Measurements from ENCODE around the gene TJP1. TPM values are rescaled to one million over a fixed set of nuclear protein-coding genes. Genes with fewer than 3 reads are reported as not detected.
"Not testable (repeated sequence)": the region's sequence is repeated elsewhere in the genome, so short reads cannot be mapped to it uniquely, and the experiment has no call there.

TJP1 gene
- total RNA-seq, 1 experiment from 2014 or later: 181 TPM

DNA sequence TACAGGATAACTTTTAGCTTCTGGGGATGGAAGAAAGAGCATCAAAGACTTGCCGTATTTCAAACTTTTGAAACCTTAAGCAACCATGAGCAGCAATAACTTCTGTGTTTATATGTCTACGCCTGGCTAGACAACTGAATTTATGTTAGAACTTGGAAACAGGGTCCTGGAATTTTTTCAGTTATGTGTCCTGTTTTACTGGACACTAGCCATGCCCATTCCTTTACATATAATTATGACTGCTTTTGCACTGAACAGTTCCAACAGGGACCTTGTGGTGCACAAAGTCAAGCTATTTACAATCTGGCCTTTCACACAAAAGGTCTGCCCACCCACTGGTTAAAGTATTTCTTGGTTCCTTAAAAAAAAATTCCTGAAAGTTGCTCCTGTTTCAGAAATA, 37.1 kb downstream of the TJP1 start:
- TF ChIP-seq, protein P1, sequence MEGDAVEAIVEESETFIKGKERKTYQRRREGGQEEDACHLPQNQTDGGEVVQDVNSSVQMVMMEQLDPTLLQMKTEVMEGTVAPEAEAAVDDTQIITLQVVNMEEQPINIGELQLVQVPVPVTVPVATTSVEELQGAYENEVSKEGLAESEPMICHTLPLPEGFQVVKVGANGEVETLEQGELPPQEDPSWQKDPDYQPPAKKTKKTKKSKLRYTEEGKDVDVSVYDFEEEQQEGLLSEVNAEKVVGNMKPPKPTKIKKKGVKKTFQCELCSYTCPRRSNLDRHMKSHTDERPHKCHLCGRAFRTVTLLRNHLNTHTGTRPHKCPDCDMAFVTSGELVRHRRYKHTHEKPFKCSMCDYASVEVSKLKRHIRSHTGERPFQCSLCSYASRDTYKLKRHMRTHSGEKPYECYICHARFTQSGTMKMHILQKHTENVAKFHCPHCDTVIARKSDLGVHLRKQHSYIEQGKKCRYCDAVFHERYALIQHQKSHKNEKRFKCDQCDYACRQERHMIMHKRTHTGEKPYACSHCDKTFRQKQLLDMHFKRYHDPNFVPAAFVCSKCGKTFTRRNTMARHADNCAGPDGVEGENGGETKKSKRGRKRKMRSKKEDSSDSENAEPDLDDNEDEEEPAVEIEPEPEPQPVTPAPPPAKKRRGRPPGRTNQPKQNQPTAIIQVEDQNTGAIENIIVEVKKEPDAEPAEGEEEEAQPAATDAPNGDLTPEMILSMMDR (IDR thresholded peaks at IDR 0.05; ENCODE audit: insufficient read depth in 1 of 2, low read depth in 1 of 2, low read length in 1 of 2, severe bottlenecking in 1 of 2, unreplicated experiment in 1 of 2): no peak
- Histone ChIP-seq H3K4me3 (ENCODE audit: low read depth, low read length) (no peak overlapping the region), H3K27me3 (replicated peaks; ENCODE audit: control insufficient read depth, insufficient read depth, low read length) (no peaks in the 10 kb centered on the region), H3K9me3 (peaks cover 6% of the 10 kb centered on the region; the same call in 1 of the 2 replicates), H3K4me1 (peaks cover 4% of the 10 kb centered on the region; the same call in 1 of the 2 replicates), H3K36me3 (ENCODE audit: control insufficient read depth, insufficient read depth, low read length) (no peaks in the 10 kb centered on the region)
- peaks cover 14% of the 10 kb centered on the region for H3K4me1 Mint-ChIP-seq (ENCODE audit: low read depth, unreplicated experiment)
- no peak overlapping the region for H3K4me3 Mint-ChIP-seq (ENCODE audit: unreplicated experiment)
- intact Hi-C loops (cut with micrococcal nuclease; ENCODE audit: unreplicated experiment): no loop called here
- DNase-seq: no peak
- peaks cover 12% of the 10 kb centered on the region for H3K9me3 Mint-ChIP-seq (ENCODE audit: unreplicated experiment)
- H3K27me3 Mint-ChIP-seq (ENCODE audit: insufficient read depth, unreplicated experiment): no peaks in the 10 kb centered on the region
- H3K27ac Mint-ChIP-seq (ENCODE audit: unreplicated experiment): peak overlapping the region; percentile 24
- peaks cover 70% of the 10 kb centered on the region for H3K36me3 Mint-ChIP-seq (ENCODE audit: insufficient read depth, unreplicated experiment)
- ChIA-PET POLR2A (no interaction called here), CTCF (no interaction called here)
- BruUV-seq (replicated peaks): no TSS peak

DNA sequence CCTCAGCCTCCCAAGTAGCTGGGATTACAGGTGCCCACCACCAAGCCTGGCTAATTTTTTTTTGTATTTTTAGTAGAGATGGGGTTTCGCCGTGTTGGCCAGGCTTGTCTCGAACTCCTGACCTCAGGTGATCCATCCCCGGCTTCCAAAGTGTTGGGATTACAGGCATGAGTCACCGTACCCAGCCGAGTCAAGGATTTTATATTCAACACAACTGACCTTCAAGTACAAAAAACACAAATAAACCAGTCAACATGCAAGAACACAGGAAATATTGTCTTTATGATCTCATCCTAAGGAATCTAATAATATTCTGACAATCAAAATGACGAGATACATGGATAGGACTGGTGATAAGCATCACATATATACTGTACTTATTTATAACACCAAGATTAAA, 37.9 kb downstream of the TJP1 start:
- POLR2A ChIA-PET: no interaction called here
- Mint-ChIP-seq H3K27me3 (ENCODE audit: insufficient read depth, unreplicated experiment) (no peaks in the 10 kb centered on the region), H3K4me3 (ENCODE audit: unreplicated experiment) (no peak overlapping the region)

DNA sequence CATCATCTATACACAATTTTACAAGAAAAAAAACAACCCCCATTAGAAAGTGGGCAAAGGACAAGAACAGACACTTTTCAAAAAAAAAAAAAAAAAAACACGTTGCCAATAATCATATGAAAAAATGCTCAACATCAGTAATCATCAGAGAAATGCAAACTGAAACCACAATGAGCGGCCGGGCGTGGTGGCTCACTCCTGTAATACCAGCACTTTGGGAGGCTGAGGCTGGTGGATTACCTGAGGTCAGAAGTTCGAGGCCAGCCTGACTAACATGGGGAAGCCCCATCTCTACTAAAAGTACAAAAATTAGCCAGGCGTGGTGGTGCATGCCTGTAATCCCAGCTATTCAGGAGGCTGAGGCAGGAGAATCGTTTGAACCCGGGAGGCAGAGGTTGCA, 39.5 kb downstream of the TJP1 start:
- CTCF ChIA-PET: interaction anchor here (0.7 kb wide), 1 partner anchor 143 kb away, joined by 4 read pairs; no protein-coding TSS in a partner anchor
- intact Hi-C loops (cut with micrococcal nuclease; ENCODE audit: unreplicated experiment): not testable (repeated sequence)

More for the DNA sequence above, 37.9 kb downstream of the TJP1 start:
- peaks cover 3% of the 10 kb centered on the region; the same call in 1 of the 2 replicates for H3K4me1 ChIP-seq
- intact Hi-C loops (cut with micrococcal nuclease; ENCODE audit: unreplicated experiment): no loop called here
- no TSS peak for BruUV-seq (replicated peaks)
- no peaks in the 10 kb centered on the region for H3K27me3 ChIP-seq (replicated peaks; ENCODE audit: control insufficient read depth, insufficient read depth, low read length)
- H3K36me3 ChIP-seq (ENCODE audit: control insufficient read depth, insufficient read depth, low read length): no peaks in the 10 kb centered on the region
- peaks cover 6% of the 10 kb centered on the region; the same call in 1 of the 2 replicates for H3K9me3 ChIP-seq
- TF ChIP-seq, protein P1 (IDR thresholded peaks at IDR 0.05; ENCODE audit: insufficient read depth in 1 of 2, low read depth in 1 of 2, low read length in 1 of 2, severe bottlenecking in 1 of 2, unreplicated experiment in 1 of 2): no peak
- Mint-ChIP-seq H3K9me3 (ENCODE audit: unreplicated experiment) (peaks cover 19% of the 10 kb centered on the region), H3K27ac (ENCODE audit: unreplicated experiment) (peak overlapping the region; percentile 24), H3K36me3 (ENCODE audit: insufficient read depth, unreplicated experiment) (peaks cover 77% of the 10 kb centered on the region), H3K4me1 (ENCODE audit: low read depth, unreplicated experiment) (peaks cover 18% of the 10 kb centered on the region)
- DNase-seq: no peak
- CTCF ChIA-PET: no interaction called here
- no peak overlapping the region for H3K4me3 ChIP-seq (ENCODE audit: low read depth, low read length)

DNA sequence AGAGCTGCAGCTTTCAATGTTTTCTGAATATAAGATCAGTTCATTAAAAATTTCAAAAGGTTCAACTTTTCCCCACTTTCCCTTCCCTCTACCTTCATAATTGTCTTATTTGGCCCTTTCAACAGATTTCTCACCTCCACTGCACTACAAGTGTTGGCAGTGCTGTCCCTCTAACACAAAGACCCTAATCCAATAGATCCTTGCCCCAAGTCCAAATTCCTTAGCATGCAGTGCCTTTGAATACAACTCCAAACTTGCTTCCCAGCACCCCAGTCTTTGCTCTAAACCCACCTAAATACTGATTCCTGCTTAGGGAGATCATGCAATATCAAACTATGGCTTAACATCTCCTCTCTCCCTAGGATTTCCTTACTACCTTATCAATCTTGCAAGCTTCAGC, 43.9 kb downstream of the TJP1 start:
- H3K27me3 ChIP-seq (replicated peaks; ENCODE audit: control insufficient read depth, insufficient read depth, low read length): no peaks in the 10 kb centered on the region
- peaks cover 6% of the 10 kb centered on the region; the same call in 1 of the 2 replicates for H3K9me3 ChIP-seq
- Mint-ChIP-seq H3K27ac (ENCODE audit: unreplicated experiment) (peak overlapping the region; percentile 1), H3K36me3 (ENCODE audit: insufficient read depth, unreplicated experiment) (peaks cover 43% of the 10 kb centered on the region), H3K4me3 (ENCODE audit: unreplicated experiment) (no peak overlapping the region), H3K9me3 (ENCODE audit: unreplicated experiment) (peaks cover 19% of the 10 kb centered on the region), H3K27me3 (ENCODE audit: insufficient read depth, unreplicated experiment) (no peaks in the 10 kb centered on the region), H3K4me1 (ENCODE audit: low read depth, unreplicated experiment) (peaks cover 25% of the 10 kb centered on the region)
- H3K4me1 ChIP-seq: peaks cover 21% of the 10 kb centered on the region
- no peak for DNase-seq
- no peaks in the 10 kb centered on the region for H3K36me3 ChIP-seq (ENCODE audit: control insufficient read depth, insufficient read depth, low read length)
- ChIA-PET POLR2A (no interaction called here), CTCF (no interaction called here)
- TF ChIP-seq, protein P1 (IDR thresholded peaks at IDR 0.05; ENCODE audit: insufficient read depth in 1 of 2, low read depth in 1 of 2, low read length in 1 of 2, severe bottlenecking in 1 of 2, unreplicated experiment in 1 of 2): no peak
- intact Hi-C loops (cut with micrococcal nuclease; ENCODE audit: unreplicated experiment): no loop called here
- no peak overlapping the region for H3K4me3 ChIP-seq (ENCODE audit: low read depth, low read length)
- no TSS peak for BruUV-seq (replicated peaks)

More for the DNA sequence above, 39.5 kb downstream of the TJP1 start:
- DNase-seq; H3K4me3 Mint-ChIP-seq (ENCODE audit: unreplicated experiment); H3K27me3 ChIP-seq (replicated peaks; ENCODE audit: control insufficient read depth, insufficient read depth, low read length); POLR2A ChIA-PET; H3K27me3 Mint-ChIP-seq (ENCODE audit: insufficient read depth, unreplicated experiment); H3K4me3 ChIP-seq (ENCODE audit: low read depth, low read length); H3K9me3 ChIP-seq; H3K27ac Mint-ChIP-seq (ENCODE audit: unreplicated experiment); BruUV-seq (replicated peaks); H3K36me3 ChIP-seq (ENCODE audit: control insufficient read depth, insufficient read depth, low read length); H3K4me1 ChIP-seq: not testable (repeated sequence)
- Mint-ChIP-seq H3K4me1 (ENCODE audit: low read depth, unreplicated experiment) (peaks cover 33% of the 10 kb centered on the region), H3K36me3 (ENCODE audit: insufficient read depth, unreplicated experiment) (peaks cover 79% of the 10 kb centered on the region), H3K9me3 (ENCODE audit: unreplicated experiment) (peaks cover 19% of the 10 kb centered on the region)
